Measurements from ENCODE around the gene UHRF2. TPM values are rescaled to one million over a fixed set of nuclear protein-coding genes. Genes with fewer than 3 reads are reported as not detected.
"Not testable (repeated sequence)": the region's sequence is repeated elsewhere in the genome, so short reads cannot be mapped to it uniquely, and the experiment has no call there.

The UHRF2 gene, protein sequence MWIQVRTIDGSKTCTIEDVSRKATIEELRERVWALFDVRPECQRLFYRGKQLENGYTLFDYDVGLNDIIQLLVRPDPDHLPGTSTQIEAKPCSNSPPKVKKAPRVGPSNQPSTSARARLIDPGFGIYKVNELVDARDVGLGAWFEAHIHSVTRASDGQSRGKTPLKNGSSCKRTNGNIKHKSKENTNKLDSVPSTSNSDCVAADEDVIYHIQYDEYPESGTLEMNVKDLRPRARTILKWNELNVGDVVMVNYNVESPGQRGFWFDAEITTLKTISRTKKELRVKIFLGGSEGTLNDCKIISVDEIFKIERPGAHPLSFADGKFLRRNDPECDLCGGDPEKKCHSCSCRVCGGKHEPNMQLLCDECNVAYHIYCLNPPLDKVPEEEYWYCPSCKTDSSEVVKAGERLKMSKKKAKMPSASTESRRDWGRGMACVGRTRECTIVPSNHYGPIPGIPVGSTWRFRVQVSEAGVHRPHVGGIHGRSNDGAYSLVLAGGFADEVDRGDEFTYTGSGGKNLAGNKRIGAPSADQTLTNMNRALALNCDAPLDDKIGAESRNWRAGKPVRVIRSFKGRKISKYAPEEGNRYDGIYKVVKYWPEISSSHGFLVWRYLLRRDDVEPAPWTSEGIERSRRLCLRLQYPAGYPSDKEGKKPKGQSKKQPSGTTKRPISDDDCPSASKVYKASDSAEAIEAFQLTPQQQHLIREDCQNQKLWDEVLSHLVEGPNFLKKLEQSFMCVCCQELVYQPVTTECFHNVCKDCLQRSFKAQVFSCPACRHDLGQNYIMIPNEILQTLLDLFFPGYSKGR
- total RNA-seq, result 64.8 TPM
- 68.7 TPM for polyA plus RNA-seq
- long read RNA-seq, donor 1, partial matches to known transcripts, result 0 of 1 reads
- long read RNA-seq, donor 1, other reads (novel, unspliced or antisense), result 0 of 1 reads
- long read RNA-seq, donor 2, result 0 reads
- long read RNA-seq, donor 3, partial matches to known transcripts, result 25 of 36 reads
- long read RNA-seq, donor 3, other reads (novel, unspliced or antisense), result 0 of 36 reads
- long read RNA-seq, donor 4, partial matches to known transcripts, result 0 of 4 reads
- long read RNA-seq, donor 4, other reads (novel, unspliced or antisense), result 0 of 4 reads
- long read RNA-seq, donor 5, transcript UHRF2-201 (16 exons, 3,452 nt), result major isoform, 7 of 14 reads
- long read RNA-seq, donor 5, partial matches to known transcripts, result 0 of 14 reads
- long read RNA-seq, donor 5, other reads (novel, unspliced or antisense), result 0 of 14 reads
- long read RNA-seq, donor 6, transcript UHRF2-201 (16 exons, 3,452 nt), result major isoform, 5 of 20 reads
- long read RNA-seq, donor 6, partial matches to known transcripts, result 11 of 20 reads
- long read RNA-seq, donor 6, other reads (novel, unspliced or antisense), result 0 of 20 reads
- long read RNA-seq, donor 7, transcript UHRF2-201 (16 exons, 3,452 nt), result major isoform, 6 of 7 reads
- long read RNA-seq, donor 7, partial matches to known transcripts, result 0 of 7 reads
- long read RNA-seq, donor 7, other reads (novel, unspliced or antisense), result 0 of 7 reads
- long read RNA-seq, donor 8, partial matches to known transcripts, result 0 of 1 reads
- long read RNA-seq, donor 8, other reads (novel, unspliced or antisense), result 0 of 1 reads
- long read RNA-seq, donor 9, partial matches to known transcripts, result 0 of 5 reads
- long read RNA-seq, donor 9, other reads (novel, unspliced or antisense), result 0 of 5 reads
- long read RNA-seq, donor 10, transcript UHRF2-201 (16 exons, 3,452 nt), result major isoform, 5 of 8 reads
- long read RNA-seq, donor 10, partial matches to known transcripts, result 0 of 8 reads
- long read RNA-seq, donor 10, other reads (novel, unspliced or antisense), result 0 of 8 reads

DNA sequence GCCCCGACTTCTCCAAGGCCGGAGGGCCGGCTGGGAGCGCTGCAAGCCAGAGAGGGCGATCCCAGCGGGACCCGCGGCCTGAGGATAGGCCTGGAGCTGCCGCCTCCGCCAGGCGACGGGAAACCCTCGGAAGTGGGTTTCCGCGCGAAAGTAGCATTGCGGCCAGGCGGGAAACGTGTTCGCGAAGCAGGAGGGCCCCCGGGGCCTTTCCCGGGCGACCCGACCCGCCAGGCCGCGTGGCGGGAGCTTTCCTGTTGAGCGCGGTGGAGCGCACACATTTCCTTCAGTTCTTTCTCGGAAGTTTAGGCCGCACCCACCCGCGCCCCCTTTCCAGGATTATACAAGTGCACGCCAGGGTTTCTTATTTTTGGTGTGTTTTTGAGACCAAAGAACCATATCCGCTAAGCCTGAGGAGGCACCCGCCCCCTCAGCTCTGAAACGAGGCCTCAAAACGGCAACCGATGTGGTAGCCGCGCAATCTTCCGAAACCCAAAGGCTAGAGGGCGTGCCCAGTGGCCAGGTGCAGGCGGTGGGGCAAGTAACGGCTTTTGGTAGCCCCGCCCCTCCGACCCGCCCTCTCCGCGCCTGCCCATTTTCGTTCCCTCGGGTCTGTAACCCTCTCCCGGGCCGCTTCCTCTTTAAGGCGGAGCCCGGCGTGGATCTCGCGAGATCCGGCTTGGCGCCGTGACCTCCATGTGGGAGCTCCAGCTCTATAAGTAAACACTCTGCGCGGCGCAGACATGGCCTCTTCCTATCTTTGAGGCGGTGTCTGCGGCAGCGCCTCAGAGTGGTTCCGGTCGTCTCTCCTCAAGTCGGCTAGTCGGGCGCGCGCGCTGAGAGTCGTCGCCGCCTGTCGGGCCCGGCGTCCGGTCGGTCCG, at the start of gene UHRF2:
TSS of gene UHRF2 (plus strand) at position 713 of the 878 bp plus-strand sequence. CDS start 292 bp downstream, outside the sequence.
- H3K27ac ChIP-seq (ENCODE audit: low read depth in 1 of 2, low read length in 1 of 2), result peak within 1 kb of the TSS; percentile 98 to 100

DNA sequence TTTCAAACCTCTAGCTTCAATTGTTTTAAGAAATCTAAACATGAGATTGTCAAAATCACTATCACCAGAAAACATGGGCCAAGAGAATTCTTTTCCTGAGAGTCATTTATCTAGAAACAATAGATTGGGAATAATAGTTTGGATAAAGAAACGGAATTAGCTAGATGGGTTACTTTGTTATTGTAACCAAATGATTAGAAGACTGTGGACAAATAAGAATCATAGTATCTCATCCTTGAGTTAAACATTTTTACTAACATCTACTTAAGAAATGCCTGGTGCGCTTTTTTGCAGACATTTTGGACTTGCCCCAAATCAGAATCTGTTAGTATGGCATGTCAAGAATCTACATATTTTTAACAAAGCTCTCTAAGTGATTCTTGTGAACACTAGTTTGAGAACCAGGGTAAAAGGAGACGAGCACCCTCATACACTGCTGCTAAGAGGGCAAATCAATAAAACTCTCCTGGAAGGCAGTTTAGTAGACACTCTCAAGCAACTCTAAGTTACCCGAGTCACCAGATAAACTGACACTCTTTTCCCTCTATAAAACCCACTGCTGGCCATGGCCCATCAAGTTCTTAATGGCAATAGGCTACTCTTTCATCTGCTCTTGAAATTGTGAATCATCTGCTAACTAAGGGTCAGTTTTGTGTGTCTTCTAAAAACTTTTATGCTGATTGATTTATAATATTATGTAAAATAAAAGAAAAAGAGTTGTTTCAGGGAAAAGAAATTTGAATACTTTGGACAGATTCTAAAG, 45.7 kb upstream of the UHRF2 start:
- DNase-seq (ENCODE audit: low read depth in 6 of 9, low spot score in 9 of 9), result no peak
- WGBS, result 93% methylated on average over 4 of the region's 4 CpGs

More for the DNA sequence above, at the start of gene UHRF2:
- peak; percentile 96 to 100 (median 99) for DNase-seq (ENCODE audit: low read depth in 6 of 9, low spot score in 9 of 9)
- Histone ChIP-seq H3K4me3 (ENCODE audit: low read length in 2 of 2) (peak within 1 kb of the TSS; percentile 75 to 89), H3K27me3 (ENCODE audit: control insufficient read depth in 2 of 2, insufficient read depth in 1 of 2, low read length in 1 of 2) (no peaks in the 10 kb centered on the region), H3K9me3 (ENCODE audit: control insufficient read depth in 2 of 2, insufficient read depth in 1 of 2, low read length in 1 of 2) (peaks cover 0 to 12% of the 10 kb centered on the region in 2 donors), H3K4me1 (ENCODE audit: control insufficient read depth in 2 of 2, insufficient read depth in 2 of 2, low read length in 2 of 2) (peaks cover 15 to 24% of the 10 kb centered on the region in 2 donors), H3K36me3 (ENCODE audit: control insufficient read depth in 2 of 2, insufficient read depth in 2 of 2, low read length in 1 of 2) (peaks cover 0 to 6% of the 10 kb centered on the region in 2 donors)
- WGBS, result 3% methylated on average over 88 of the region's 88 CpGs

DNA sequence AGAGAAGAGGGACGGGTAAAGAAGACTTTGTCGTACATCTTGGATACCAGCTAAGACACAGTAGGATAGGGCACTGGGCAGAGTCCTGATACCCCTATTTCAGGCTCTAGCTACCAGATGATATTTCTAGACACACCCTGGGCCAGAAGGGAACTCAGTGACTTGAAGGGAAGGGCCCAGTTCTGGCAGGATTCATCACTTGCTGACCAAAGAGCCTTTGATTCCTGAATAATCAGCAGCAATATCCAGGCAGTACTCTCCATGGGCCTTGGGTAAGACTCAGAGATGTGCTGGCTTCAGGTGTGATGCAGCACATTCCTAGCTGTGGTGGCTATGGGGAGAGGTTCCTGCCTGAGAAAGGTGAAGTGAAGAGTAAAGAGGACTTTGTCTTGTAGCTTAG, 44.2 kb upstream of the UHRF2 start:
- Histone ChIP-seq H3K4me1 (ENCODE audit: control insufficient read depth in 2 of 2, insufficient read depth in 2 of 2, low read length in 2 of 2) (no peaks in the 10 kb centered on the region), H3K36me3 (ENCODE audit: control insufficient read depth in 2 of 2, insufficient read depth in 2 of 2, low read length in 1 of 2) (no peaks in the 10 kb centered on the region), H3K4me3 (ENCODE audit: low read length in 2 of 2) (no peak overlapping the region), H3K9me3 (ENCODE audit: control insufficient read depth in 2 of 2, insufficient read depth in 1 of 2, low read length in 1 of 2) (peaks cover 2 to 24% of the 10 kb centered on the region in 2 donors), H3K27ac (ENCODE audit: low read depth in 1 of 2, low read length in 1 of 2) (no peak overlapping the region), H3K27me3 (ENCODE audit: control insufficient read depth in 2 of 2, insufficient read depth in 1 of 2, low read length in 1 of 2) (no peaks in the 10 kb centered on the region)
- 98% methylated on average over 2 of the region's 2 CpGs for WGBS
- DNase-seq (ENCODE audit: low read depth in 6 of 9, low spot score in 9 of 9), result no peak

More for the DNA sequence above, 45.7 kb upstream of the UHRF2 start:
- Histone ChIP-seq H3K4me3 (ENCODE audit: low read length in 2 of 2) (no peak overlapping the region), H3K36me3 (ENCODE audit: control insufficient read depth in 2 of 2, insufficient read depth in 2 of 2, low read length in 1 of 2) (no peaks in the 10 kb centered on the region), H3K4me1 (ENCODE audit: control insufficient read depth in 2 of 2, insufficient read depth in 2 of 2, low read length in 2 of 2) (no peaks in the 10 kb centered on the region), H3K9me3 (ENCODE audit: control insufficient read depth in 2 of 2, insufficient read depth in 1 of 2, low read length in 1 of 2) (peaks cover 2 to 21% of the 10 kb centered on the region in 2 donors), H3K27me3 (ENCODE audit: control insufficient read depth in 2 of 2, insufficient read depth in 1 of 2, low read length in 1 of 2) (no peaks in the 10 kb centered on the region), H3K27ac (ENCODE audit: low read depth in 1 of 2, low read length in 1 of 2) (no peak overlapping the region)

DNA sequence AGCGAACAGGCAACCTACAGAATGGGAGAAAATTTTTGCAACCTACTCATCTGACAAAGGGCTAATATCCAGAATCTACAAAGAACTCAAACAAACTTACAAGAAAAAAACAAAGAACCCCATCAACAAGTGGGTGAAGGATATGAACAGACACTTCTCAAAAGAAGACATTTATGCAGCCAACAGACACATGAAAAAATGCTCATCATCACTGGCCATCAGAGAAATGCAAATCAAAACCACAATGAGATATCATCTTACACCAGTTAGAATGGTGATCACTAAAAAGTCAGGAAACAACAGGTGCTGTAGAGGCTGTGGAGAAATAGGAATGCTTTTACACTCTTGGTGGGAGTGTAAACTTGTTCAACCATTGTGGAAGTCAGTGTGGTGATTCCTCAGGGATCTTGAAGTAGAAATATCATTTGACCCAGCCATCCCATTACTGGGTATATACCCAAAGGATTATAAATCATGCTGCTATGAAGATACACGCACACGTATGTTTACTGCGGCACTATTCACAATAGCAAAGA, 31.5 kb upstream of the UHRF2 start:
- not testable (repeated sequence) for H3K36me3 ChIP-seq (ENCODE audit: control insufficient read depth in 2 of 2, insufficient read depth in 2 of 2, low read length in 1 of 2); H3K4me3 ChIP-seq (ENCODE audit: low read length in 2 of 2); H3K4me1 ChIP-seq (ENCODE audit: control insufficient read depth in 2 of 2, insufficient read depth in 2 of 2, low read length in 2 of 2); DNase-seq (ENCODE audit: low read depth in 6 of 9, low spot score in 9 of 9); H3K27me3 ChIP-seq (ENCODE audit: control insufficient read depth in 2 of 2, insufficient read depth in 1 of 2, low read length in 1 of 2); H3K9me3 ChIP-seq (ENCODE audit: control insufficient read depth in 2 of 2, insufficient read depth in 1 of 2, low read length in 1 of 2); H3K27ac ChIP-seq (ENCODE audit: low read depth in 1 of 2, low read length in 1 of 2)
- WGBS, result 93% methylated on average over 4 of the region's 4 CpGs

DNA sequence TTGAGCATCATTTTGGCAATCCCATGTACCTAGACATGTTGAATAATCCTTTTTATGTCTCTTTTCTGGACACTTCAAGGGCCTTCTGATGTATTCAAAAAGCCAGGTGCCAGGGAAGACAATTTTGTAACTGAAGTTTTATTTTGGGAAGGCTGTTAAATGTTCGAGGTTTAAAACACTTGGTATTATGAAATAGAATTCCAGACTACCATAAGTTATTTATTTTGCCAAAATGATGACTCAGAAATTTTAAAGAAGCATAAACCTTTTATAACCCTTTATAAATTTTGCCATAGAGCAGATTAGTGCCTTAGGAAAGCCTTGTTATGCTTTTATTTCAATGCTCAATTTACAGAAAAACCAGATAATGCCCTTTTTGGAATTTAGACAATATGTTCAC, 30.3 kb upstream of the UHRF2 start:
- 68% methylated on average over 1 of the region's 1 CpG for WGBS
- no peaks in the 10 kb centered on the region for H3K4me1 ChIP-seq (ENCODE audit: control insufficient read depth in 2 of 2, insufficient read depth in 2 of 2, low read length in 2 of 2)
- no peaks in the 10 kb centered on the region for H3K27me3 ChIP-seq (ENCODE audit: control insufficient read depth in 2 of 2, insufficient read depth in 1 of 2, low read length in 1 of 2)
- H3K4me3 ChIP-seq (ENCODE audit: low read length in 2 of 2), result no peak overlapping the region
- no peak for DNase-seq (ENCODE audit: low read depth in 6 of 9, low spot score in 9 of 9)
- no peaks in the 10 kb centered on the region for H3K36me3 ChIP-seq (ENCODE audit: control insufficient read depth in 2 of 2, insufficient read depth in 2 of 2, low read length in 1 of 2)
- no peak overlapping the region for H3K27ac ChIP-seq (ENCODE audit: low read depth in 1 of 2, low read length in 1 of 2)
- H3K9me3 ChIP-seq (ENCODE audit: control insufficient read depth in 2 of 2, insufficient read depth in 1 of 2, low read length in 1 of 2), result no peaks in the 10 kb centered on the region

DNA sequence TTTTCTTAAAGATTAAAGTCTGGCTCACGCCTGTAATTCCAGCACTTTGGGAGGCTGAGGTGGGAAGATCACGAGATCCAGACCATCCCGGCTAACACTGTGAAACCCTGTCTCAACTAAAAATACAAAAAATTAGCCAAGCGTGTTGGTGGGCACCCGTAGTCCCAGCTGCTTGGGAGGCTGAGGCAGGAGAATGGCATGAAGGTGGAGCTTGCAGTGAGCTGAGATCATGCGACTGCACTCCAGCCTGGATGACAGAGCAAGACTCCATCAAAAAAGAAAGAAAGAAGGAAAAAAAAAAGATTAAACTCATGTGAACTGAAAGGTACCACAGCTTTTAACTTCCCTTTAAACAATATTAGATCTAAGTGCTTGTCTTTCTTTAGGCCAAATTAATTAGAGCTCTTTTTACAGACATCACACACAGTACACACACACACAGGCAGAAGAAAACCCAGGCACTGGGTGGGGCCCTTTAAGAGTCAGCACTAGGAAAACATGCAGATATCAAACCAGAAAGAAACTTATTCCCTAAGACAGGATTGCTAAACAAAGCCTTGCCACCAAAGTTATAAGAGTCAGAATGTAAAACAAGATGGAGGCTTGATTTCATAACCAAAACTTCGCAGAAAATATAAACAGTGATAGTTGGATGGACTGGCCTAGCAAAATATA, 29.3 kb upstream of the UHRF2 start:
- Histone ChIP-seq H3K4me1 (ENCODE audit: control insufficient read depth in 2 of 2, insufficient read depth in 2 of 2, low read length in 2 of 2) (no peaks in the 10 kb centered on the region), H3K4me3 (ENCODE audit: low read length in 2 of 2) (no peak overlapping the region), H3K36me3 (ENCODE audit: control insufficient read depth in 2 of 2, insufficient read depth in 2 of 2, low read length in 1 of 2) (no peaks in the 10 kb centered on the region), H3K27ac (ENCODE audit: low read depth in 1 of 2, low read length in 1 of 2) (no peak overlapping the region), H3K9me3 (ENCODE audit: control insufficient read depth in 2 of 2, insufficient read depth in 1 of 2, low read length in 1 of 2) (no peaks in the 10 kb centered on the region), H3K27me3 (ENCODE audit: control insufficient read depth in 2 of 2, insufficient read depth in 1 of 2, low read length in 1 of 2) (no peaks in the 10 kb centered on the region)
- 97% methylated on average over 7 of the region's 7 CpGs for WGBS
- no peak for DNase-seq (ENCODE audit: low read depth in 6 of 9, low spot score in 9 of 9)

DNA sequence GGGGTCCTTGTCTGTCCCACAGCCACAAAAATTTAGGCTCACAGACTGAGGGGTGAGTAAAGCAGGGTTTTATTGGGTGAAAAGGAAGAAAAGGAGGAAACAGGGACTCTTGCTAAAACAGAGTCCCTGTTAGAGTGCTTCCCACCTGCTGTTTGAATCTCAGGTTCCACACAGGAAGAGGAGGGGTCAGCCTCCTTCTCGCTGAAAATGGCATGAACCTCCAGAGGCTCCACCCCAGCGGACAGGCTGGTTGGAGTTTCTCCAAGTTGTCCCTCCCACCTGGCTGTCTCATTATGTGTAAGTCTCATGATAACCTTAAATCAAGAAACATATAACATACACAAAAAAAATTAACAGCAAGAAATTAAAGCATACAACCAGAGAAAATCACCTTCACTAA, 28.3 kb upstream of the UHRF2 start:
- Histone ChIP-seq H3K27me3 (ENCODE audit: control insufficient read depth in 2 of 2, insufficient read depth in 1 of 2, low read length in 1 of 2) (no peaks in the 10 kb centered on the region), H3K27ac (ENCODE audit: low read depth in 1 of 2, low read length in 1 of 2) (no peak overlapping the region), H3K4me1 (ENCODE audit: control insufficient read depth in 2 of 2, insufficient read depth in 2 of 2, low read length in 2 of 2) (no peaks in the 10 kb centered on the region), H3K36me3 (ENCODE audit: control insufficient read depth in 2 of 2, insufficient read depth in 2 of 2, low read length in 1 of 2) (no peaks in the 10 kb centered on the region), H3K4me3 (ENCODE audit: low read length in 2 of 2) (no peak overlapping the region), H3K9me3 (ENCODE audit: control insufficient read depth in 2 of 2, insufficient read depth in 1 of 2, low read length in 1 of 2) (no peaks in the 10 kb centered on the region)
- DNase-seq (ENCODE audit: low read depth in 6 of 9, low spot score in 9 of 9), result no peak
- WGBS, result 74% methylated on average over 2 of the region's 2 CpGs
